Activated CD4-positive, alpha-beta T cell treated with anti-CD3 and anti-CD28 coated beads, Interleukin-2, amount 50 U/mL, for 48 hours (primary cell): ENCODE results near the gene MS4A3.
"Not testable (repeated sequence)": the region's sequence is repeated elsewhere in the genome, so short reads cannot be mapped to it uniquely, and the experiment has no call there.

ENCODE experiments used
- DNase-seq, 2 experiments: peaks; one replicate each; pipeline ENCODE4 v3.0.0-alpha.2; 2020

Gene MS4A3

GRCh38 chr11:60095477-60096120, 39.1 kb downstream of the MS4A3 start:
- no peak for DNase-seq

DNA sequence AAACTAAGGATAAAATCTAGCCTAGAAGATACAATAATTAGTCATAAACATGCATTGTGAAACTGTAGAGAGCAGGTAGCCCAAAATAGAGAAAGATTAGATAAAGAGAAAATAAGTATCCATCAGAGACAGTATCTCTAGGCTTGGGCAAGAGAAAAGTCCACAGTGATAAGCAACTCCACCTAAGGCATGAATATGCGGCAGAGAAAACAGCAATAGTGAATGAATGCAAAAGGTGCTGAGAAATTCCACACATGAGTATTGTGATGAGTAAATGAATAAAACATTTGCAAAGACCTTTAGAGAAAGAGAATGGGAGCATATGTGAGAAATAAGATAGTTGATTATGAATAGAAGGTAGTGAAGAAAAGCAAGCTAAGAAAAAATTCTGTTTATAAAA, 40.7 kb downstream of the MS4A3 start:
- no peak for DNase-seq

DNA sequence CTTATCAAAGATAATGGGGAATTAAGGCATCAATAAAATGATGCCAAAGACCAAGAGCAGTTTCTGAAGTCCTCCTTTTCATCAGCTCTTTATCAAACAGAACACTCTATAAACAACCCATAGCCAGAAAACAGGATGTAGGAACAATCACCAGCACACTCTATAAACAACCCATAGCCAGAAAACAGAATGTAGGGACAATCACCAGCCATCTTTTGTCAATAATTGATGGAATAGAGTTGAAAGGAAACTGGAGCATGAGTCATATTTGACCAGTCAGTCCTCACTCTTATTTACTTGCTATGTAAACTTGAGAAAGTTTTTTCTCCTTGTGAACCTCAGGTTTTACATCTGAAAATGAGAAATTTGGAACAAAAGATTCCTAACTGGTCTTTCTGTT, 42.0 kb downstream of the MS4A3 start:
- no peak for DNase-seq

DNA sequence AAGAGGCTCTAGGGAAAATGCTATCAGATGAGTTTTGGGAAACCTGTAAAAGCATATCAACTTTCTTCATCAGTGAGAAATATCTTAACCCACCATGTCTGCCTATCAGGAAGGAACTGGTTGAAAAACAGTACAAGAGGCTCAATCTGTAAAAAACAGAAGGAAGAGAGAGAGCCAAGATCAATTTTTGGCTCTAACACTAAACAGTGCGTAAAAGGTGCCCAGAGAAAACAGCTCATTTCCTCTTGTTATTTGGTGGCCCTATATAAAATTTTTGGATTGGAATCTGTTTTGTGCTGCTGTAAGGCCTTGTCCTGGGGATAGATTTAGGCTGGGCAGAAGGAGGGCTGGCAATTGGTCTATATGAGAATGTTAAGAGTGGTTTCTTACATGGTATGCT, 44.1 kb downstream of the MS4A3 start:
- DNase-seq = no peak

DNA sequence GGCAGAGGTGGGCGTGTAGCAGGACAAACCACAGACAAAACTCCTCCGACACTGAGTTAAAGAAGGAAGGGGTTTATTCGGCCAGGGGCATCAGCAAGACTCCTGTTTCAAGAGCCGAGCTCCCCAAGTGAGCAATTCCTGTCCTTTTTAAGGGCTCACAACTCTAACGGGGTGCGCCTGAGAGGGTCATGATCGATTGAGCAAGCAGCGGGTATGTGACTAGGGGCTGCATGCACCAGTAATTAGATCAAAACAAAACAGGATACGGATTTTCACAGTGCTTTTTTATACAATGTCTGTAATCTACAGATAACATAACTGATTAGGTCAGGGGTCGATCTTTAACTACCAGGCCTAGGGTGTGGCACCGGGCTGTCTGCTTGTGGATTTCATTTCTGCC, 44.9 kb downstream of the MS4A3 start:
- not testable (repeated sequence) for DNase-seq

- DNase-seq = not testable (repeated sequence)
Measured at GRCh38 chr11:60104471-60105115, 48.1 kb downstream of the MS4A3 start.

DNA sequence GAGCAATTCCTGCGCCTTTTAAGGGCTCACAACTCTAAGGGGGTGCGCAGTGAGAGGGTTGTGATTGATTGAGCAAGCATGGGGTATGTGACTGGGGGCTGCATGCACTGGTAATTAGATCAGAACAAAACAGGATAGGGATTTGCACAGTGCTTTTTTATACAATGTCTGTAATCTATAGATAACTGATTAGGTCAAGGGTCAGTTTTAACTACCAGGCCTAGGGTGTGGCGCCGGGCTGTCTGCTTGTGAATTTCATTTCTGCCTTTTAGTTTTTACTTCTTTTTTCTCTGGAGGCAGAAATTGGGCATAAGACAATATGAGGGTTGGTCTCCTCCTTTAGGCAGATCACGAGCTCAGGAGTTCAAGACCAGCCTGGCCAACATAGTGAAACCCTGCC, 52.2 kb downstream of the MS4A3 start:
- DNase-seq = not testable (repeated sequence)

DNA sequence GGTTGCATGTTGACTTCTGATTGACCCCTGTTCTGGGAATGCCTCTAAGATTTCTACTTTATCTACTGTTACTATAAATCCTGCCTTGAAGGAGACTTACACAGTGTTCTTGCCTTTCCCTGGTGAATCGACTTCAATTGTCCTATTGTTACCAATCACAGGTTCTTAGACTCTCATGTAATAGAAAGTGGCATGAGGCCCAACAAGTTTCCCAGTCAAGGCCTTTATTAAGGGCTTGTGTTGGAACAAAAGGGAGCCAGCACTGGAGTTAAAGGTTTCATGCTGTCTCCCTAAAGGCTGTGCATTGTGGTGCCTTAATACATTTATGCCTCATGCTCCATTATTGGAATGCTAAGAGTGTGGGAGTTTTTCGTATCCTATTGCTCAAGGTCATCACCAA, 55.3 kb downstream of the MS4A3 start:
- no peak for DNase-seq

DNA sequence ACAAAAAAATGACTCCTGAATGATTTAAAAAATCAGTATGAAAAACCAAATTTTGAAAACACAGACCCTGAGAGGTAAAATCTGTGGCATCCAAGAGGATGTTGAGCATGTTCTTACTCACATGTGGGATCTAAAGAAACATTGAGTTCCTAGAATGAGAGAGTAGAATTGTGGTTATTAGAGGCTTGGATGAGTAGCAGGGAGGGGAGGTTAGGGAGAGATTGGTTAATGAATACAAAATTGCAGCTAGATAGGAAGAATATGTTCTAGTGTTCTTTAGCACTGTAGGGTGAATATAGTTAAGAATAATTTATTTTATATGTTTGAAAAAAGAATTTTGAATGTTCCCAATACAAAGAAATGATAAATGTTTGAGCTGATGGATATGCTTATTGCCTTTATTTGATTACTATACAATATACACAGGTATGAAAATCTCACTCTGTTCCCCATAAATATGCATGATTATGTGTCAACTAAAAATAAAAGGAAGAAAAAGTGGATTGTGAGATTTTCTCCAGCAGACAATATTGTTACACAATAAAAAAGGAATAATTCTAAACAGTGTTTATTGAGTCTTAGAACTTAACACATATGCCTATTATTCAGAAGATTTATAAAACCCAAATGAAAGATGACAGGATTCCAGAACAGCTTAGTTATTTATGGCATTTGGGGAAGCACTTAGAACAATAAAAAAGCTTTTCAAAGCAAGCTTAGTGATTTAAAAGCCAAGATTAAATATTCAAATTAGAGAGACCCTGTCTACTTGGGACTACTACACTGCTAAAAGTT, 60.7 kb downstream of the MS4A3 start:
- DNase-seq = no peak

- no peak for DNase-seq
Measured at GRCh38 chr11:60118338-60118737, 61.9 kb downstream of the MS4A3 start.

DNA sequence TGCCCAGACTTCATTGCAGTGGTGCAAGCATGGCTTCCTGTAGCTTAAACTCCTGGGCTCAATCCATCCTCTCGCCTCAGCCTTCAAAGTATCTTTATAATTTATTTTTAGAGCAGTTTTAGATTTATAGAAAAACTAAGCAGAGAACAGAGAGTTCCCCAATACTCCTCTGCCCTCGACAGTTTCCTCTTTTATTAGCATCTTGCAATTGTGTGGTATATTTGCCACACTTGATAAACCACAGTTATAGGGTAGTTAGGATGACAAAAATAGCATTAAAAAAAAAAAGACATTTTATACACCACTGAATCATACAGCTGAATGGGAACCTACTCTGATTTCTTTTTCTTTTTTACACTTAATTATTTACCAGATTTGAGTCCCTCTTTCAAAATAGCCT, 63.2 kb downstream of the MS4A3 start:
- no peak for DNase-seq
